Epithelial cell of proximal tubule (primary cell): ENCODE measurements around the gene HYAL1. TPM values are rescaled to one million over a fixed set of nuclear protein-coding genes. Genes with fewer than 3 reads are reported as not detected.

Source experiments
- DNase-seq: peaks from one replicate; pipeline ENCODE4 v3.0.0-alpha.2; 2011; ENCODE audit warnings: low read depth
- H3K4me3 ChIP-seq: 2 replicates; pipeline ENCODE4 v1.5.1; 2011; ENCODE audit warnings: low read depth, mild to moderate bottlenecking, low read length
- total RNA-seq: library from RNA; depleted of rRNA; stranded (reverse); fragments of >200 nt; gene quantifications from 2 replicates; pipeline ENCODE4 v1.2.3, GENCODE V29; 2015
- TF ChIP-seq, protein P1 (sequence below): conservative IDR thresholded peaks from 2 replicates; pipeline ENCODE4 v1.5.1; 2012; ENCODE audit warnings: low read depth, mild to moderate bottlenecking, low read length

Gene HYAL1
- total RNA-seq, 1 donor from 2014 or later: 1.3 TPM

DNA sequence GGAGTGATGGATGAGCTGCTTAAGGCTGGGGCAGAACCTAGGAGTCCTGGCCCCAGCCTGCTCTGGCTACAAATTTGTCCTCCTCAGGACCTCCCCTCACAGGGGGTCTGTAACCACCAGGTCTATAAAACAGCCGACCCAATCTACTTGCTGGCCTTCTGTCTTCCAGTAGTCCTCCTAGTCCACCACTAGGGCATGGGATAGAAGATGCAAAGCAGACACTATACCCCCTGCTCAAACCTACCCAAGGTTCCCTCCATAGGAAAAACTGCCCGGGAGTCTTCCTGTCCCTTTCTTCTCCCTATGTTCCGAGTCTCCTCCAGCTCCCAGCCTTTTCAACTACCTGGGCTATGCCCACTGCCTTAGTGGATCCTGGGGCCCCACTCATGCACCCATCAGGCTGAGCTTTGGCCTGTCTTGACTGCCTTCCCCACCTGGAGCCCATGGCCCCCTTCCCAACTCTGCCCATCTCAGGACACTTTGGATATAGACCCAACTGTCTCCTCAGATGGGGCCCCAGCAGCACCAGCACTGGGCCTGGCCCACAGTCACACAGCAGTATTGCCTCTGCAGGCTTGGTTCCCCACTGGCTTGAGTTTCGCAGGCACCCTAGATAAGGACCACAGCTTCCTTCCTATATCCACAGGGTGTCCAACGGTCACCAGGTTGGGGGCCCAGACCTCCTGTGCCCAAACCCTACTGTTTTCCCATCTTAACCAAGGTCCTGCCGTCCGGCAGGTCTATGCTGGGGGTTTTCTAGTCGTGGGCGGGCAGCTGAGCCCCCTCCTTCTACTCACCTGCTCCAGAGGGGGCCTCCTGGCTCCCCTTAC lies 5.3 kb downstream of the HYAL1 start:
- DNase-seq: no peak
- TF ChIP-seq, protein P1, sequence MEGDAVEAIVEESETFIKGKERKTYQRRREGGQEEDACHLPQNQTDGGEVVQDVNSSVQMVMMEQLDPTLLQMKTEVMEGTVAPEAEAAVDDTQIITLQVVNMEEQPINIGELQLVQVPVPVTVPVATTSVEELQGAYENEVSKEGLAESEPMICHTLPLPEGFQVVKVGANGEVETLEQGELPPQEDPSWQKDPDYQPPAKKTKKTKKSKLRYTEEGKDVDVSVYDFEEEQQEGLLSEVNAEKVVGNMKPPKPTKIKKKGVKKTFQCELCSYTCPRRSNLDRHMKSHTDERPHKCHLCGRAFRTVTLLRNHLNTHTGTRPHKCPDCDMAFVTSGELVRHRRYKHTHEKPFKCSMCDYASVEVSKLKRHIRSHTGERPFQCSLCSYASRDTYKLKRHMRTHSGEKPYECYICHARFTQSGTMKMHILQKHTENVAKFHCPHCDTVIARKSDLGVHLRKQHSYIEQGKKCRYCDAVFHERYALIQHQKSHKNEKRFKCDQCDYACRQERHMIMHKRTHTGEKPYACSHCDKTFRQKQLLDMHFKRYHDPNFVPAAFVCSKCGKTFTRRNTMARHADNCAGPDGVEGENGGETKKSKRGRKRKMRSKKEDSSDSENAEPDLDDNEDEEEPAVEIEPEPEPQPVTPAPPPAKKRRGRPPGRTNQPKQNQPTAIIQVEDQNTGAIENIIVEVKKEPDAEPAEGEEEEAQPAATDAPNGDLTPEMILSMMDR: peak; percentile 38
- H3K4me3 ChIP-seq: peak overlapping the region; percentile 92

DNA sequence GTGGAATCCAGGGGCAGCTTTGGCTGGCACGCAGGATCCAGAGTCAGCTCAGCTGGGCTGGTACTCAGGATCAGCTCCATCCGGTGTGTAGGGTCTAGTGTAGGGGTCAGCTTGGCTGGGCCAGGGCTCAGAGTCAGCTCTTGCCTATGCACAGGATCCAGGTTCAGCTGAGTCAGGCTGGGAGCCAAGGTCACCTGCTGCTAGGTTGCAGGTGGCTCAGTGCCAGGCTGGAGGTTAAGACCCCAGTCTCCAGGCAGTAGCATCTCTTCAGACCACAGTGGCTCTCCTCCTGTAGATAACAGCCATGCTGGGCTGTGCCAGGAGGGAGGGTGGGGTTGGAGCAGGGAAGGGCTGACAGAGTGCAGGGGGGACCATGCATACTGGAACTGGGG lies 6.0 kb downstream of the HYAL1 start:
- no peak overlapping the region for H3K4me3 ChIP-seq
- no peak for DNase-seq
- TF ChIP-seq, protein P1: no peak

DNA sequence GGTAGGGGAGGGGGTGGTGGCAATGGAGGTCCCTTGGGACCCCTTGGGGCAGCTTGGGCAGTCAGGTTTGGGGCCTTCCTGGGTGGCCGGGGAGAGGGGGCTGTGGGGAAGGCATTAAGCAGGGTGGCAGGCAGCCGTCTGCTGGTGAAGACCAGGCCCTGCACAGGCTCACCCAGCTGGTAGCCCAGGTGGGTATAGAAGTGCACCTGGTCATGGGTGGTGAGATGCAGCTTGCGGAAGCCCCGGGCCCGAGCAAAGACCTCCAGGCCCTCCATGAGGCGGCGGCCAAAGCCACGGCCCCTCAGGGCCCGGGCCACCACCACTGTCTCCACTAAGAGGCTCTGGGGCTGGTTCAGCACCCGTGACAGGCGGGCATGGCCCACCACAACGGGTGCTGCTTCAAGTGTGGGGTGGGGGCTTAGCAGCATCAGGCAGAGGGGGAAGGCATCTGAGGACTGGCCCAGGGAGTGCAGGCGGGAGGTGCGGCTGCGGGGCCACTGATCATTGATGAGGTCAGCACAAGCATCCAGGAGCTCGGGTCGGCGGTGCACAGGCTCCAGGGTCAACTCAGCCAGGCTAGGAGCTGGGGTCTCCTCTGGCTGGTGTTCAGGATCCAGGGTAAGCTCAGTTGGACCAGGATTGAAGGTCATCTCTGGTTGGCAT lies 6.5 kb downstream of the HYAL1 start:
- DNase-seq: no peak
- TF ChIP-seq, protein P1: no peak
- H3K4me3 ChIP-seq: no peak overlapping the region

DNA sequence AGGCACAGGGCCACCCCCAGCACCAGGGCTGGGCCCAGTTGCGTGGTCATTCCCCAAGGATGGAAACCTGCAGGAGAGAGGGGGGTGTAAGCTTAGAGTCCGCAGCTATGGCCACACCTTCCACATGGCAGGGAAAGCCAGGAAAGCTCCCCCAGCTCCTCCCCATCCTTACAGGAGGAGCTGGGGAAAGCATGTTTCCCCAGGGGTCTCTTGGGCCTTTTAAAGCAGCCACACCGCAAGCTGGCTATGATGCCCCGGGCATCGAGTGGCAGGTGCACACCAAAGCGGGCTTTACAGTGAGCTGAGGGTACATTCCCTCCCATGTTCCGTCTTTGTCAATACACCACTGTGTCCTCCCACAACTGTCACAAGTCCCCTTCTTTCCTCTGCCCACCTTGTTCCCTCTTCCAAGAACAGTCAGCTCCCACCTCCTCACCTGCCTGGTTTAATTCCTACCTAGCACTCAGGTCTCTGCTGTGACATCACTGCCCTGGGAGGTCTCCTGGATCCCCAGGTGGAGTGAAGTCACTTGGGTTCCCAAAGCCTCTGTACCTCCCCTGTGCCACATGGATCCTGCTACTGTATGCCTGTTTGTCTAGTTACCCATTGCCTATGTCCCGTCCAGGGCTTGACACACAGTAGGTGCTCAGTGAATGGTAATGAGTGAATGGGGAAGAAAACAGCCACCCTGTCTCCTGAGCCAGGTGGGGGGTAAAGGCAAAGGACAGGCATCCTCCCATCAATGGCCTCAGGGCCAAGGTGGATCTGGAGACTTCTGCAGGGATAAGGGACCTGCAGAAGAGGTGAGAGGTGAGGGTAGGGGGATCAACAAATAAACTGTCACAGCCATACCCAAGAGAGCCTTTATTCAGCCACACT lies 7.6 kb downstream of the HYAL1 start:
- TF ChIP-seq, protein P1: no peak
- no peak overlapping the region for H3K4me3 ChIP-seq
- DNase-seq: no peak

DNA sequence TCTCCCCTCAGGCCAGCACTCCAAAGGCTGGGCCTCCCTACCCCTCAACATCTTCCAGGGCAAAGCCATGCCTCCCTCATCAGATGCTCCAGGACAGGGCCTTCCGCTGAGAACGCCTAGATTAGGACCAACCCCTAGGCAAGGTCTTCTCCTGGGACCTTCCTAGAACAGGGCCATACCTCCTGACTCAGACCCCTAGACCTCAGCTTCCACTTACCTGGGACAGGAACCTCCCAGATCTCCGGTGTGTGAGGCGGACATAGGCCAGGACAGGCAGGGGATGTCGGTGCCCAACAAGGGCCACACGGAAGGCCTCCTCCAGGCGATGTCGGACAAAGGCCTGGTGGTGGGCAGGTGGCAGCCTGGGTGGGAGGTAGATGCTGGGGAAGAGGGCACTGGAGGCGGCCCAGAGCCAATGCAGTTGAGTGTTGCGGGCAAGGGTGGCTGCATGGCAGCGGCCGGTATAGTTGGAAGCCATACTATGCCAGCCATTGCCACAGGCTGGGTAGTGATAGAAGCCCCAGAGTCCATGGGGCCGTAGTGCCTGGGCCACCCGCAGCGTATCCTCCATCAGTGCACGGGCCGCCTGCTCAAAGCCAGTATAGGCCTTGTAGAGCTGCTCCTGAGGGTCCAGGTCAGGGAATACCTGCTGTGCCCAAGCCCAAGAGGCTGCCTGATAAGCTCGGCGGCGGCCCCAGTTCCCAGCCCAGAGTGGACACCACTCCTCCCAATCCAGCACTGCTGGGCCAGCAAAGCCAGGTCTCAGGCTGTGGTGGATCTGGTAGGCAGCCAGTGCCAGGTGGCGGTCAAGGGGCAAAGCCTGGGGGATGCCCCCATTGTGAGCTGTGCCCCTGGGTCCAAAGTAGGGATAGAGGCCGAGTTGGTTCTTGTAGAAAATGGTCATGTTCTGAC lies 8.6 kb downstream of the HYAL1 start:
- H3K4me3 ChIP-seq: no peak overlapping the region
- TF ChIP-seq, protein P1: no peak
- DNase-seq: no peak

DNA sequence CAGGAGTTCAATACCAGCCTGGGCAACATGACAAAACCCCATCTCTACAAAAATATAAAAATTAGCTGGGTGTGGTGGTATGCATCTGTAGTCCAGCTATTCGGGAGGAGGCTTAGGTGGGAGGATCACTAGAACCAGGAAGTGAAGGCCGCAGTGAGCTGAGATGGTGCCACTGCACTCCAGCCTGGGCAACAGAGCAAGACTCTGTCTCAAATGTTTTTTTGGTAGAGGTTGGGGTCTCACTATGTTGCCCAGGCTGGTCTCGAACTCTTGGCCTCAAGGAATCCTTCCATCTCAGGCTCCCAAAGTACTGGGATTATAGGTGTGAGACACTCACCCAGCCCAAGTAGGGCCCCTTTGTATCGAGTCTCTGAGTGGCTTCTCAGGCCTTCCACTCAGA lies 9.3 kb downstream of the HYAL1 start:
- no peak for DNase-seq
- TF ChIP-seq, protein P1: no peak
- H3K4me3 ChIP-seq: no peak overlapping the region
